GM12865 (cell line): ENCODE results near the gene GALNT18.

Experiments
- DNase-seq: peaks from one replicate; pipeline ENCODE4 v3.0.0; 2010; ENCODE audit warnings: low read depth
- H3K4me3 ChIP-seq: 2 replicates; pipeline ENCODE4 v1.5.1; 2011; ENCODE audit warnings: mild to moderate bottlenecking, low read depth, low read length, control low read depth
- TF ChIP-seq, protein P1 (sequence below): IDR thresholded peaks from 2 replicates; pipeline ENCODE4 v1.5.1; 2011; ENCODE audit warnings: low read length, control low read depth, low read depth, inconsistent platforms; ENCODE audit not compliant: insufficient read depth; ENCODE audit errors: missing control alignments

GALNT18 gene

DNA sequence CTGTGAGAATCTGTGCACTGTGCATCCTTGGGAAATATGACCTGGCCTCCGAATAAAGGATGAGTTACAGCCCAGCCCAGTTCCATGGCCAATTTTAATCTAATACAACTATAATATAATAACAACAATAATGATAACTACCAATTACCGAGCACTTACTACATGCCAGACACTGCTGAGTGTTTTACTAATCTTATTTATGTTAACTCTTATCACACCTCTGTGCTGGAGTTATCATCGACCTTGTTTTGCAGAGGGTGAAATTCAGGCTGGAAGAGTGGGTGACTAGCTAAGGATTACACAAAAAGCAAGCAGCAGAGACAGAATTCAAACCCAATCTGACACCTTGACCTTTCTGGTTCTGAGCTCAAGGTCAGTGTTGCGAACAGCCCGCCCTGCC, 83.9 kb downstream of the GALNT18 start:
- no peak for DNase-seq
- no peak overlapping the region for H3K4me3 ChIP-seq
- TF ChIP-seq, protein P1, sequence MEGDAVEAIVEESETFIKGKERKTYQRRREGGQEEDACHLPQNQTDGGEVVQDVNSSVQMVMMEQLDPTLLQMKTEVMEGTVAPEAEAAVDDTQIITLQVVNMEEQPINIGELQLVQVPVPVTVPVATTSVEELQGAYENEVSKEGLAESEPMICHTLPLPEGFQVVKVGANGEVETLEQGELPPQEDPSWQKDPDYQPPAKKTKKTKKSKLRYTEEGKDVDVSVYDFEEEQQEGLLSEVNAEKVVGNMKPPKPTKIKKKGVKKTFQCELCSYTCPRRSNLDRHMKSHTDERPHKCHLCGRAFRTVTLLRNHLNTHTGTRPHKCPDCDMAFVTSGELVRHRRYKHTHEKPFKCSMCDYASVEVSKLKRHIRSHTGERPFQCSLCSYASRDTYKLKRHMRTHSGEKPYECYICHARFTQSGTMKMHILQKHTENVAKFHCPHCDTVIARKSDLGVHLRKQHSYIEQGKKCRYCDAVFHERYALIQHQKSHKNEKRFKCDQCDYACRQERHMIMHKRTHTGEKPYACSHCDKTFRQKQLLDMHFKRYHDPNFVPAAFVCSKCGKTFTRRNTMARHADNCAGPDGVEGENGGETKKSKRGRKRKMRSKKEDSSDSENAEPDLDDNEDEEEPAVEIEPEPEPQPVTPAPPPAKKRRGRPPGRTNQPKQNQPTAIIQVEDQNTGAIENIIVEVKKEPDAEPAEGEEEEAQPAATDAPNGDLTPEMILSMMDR = no peak

DNA sequence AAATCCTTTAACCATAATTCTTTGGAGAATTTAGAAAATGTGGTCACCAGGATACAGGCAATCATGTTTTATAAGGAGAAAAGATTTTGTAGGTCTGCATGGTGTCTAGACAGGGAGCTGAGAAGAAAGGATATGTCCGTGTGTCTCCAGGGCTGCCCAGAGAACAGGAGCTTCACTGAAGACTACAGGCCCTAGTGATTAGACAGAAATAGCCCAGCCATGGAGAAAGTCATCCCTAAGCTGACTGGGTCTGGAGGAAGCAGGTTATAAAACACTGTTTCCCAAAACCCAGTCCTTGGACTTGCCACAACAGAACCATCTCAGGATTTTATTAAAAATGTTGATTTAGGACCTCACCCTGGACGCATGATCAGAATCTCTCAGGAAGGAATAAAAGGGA, 84.4 kb downstream of the GALNT18 start:
- DNase-seq = no peak
- TF ChIP-seq, protein P1 = no peak
- no peak overlapping the region for H3K4me3 ChIP-seq

DNA sequence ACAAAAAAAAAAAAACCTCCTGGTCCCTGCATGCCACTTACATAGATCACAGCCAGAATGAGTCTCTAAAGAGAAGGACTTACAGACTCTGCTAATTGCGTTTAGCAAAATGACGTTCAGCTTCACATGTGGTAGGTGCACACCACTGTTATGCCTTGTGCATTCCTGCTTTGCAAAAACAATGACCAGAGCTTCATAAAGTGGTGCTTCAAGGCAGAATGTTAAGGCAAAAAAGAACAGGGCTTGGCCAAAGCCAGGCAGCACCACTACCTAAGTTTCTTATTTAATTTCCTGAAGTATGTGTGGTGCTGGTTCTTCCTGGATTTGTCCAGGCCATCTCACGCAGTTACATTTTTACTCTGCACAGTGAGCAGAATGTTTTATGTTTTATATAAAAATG, 85.2 kb downstream of the GALNT18 start:
- DNase-seq = no peak
- TF ChIP-seq, protein P1 = no peak
- H3K4me3 ChIP-seq = no peak overlapping the region

DNA sequence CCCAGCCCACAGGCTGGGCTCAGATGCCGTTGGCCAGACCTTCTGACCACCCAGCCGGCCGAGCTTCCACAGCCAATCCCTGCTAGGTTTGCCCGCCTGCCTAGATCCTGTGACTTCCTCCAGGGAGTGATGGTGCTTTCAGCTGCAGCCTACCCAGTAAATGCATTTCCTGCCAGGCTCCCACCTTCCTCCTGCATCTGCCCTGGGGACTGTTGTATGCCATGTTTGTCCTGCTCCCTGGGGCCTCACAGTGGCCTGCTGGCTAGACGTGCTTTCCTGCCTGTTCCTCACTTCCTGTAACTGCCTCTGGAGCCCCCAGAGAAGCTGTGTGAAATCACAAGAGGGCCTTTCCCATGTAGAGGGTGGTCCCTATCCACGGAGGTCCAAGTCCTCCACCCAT, 86.2 kb downstream of the GALNT18 start:
- H3K4me3 ChIP-seq = no peak overlapping the region
- no peak for DNase-seq
- TF ChIP-seq, protein P1 = no peak

DNA sequence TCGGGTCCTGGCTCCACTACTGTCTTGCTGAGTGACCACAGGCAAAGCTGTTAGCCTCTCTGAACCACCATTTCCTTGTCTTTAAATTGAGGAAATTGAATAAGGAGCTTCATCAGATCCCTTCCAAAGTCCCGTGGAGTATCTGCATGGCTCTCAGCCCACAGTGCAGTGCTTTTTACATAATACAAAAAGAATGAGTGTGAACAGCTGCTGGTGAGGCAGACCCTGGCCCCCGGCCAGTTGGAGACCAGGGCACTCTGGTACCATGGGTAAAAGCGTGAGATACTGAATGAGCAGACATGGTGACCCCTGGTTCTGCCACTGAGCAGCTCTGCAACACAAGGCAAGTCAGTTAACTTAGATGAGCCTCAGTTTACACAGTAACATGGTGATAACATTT, 86.8 kb downstream of the GALNT18 start:
- TF ChIP-seq, protein P1 = no peak
- no peak for DNase-seq
- H3K4me3 ChIP-seq = no peak overlapping the region

DNA sequence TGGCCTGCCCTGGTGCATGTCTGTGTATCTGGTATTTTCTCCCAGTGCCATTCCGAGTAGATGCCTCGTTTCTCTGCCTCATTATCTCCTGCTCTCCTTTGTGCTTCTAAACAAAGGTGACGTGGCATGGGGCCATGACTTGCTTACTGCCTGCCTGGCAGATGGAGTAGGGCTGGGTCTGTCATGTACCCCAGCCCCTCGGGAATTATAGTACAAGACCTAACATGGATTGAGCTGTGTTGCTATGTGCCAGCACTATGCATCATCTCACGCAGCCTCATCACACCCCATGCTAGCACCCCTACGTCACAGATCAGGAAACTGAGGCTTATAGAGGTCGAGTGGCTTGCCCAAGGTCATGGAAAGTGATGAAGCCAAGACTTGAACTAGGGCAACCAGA, 88.1 kb downstream of the GALNT18 start:
- H3K4me3 ChIP-seq = no peak overlapping the region
- no peak for DNase-seq
- TF ChIP-seq, protein P1 = no peak

DNA sequence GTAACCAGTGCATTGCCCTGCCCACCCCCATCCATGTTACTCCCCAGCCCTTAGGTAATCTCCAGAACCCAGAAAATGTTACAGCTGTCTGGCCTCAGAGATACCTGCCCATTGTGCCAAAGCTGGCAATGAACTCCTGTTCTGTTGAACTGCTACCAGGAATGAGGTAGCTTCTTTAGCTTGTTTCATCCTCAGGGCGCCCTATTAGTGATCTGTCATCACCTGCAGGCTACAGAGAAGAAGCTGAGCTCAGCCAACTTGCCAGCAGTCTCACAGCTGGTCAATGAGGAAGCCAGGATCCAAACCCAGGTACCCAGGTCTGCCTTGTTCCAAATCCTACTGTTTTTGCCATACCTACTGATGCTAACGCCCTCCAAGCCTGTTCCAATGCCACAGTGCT, 88.7 kb downstream of the GALNT18 start:
- TF ChIP-seq, protein P1 = no peak
- no peak overlapping the region for H3K4me3 ChIP-seq
- no peak for DNase-seq
